Measurements from ENCODE around the gene ITPRID2. TPM values are rescaled to one million over a fixed set of nuclear protein-coding genes. Genes with fewer than 3 reads are reported as not detected.

Gene ITPRID2
- total and polyA plus RNA-seq, 2 of the 13 experiments (the other 11 are each of a cell fraction or from before 2014, with no cell fraction given): 44.8 to 62.3 TPM

- TF ChIP-seq, protein P1, sequence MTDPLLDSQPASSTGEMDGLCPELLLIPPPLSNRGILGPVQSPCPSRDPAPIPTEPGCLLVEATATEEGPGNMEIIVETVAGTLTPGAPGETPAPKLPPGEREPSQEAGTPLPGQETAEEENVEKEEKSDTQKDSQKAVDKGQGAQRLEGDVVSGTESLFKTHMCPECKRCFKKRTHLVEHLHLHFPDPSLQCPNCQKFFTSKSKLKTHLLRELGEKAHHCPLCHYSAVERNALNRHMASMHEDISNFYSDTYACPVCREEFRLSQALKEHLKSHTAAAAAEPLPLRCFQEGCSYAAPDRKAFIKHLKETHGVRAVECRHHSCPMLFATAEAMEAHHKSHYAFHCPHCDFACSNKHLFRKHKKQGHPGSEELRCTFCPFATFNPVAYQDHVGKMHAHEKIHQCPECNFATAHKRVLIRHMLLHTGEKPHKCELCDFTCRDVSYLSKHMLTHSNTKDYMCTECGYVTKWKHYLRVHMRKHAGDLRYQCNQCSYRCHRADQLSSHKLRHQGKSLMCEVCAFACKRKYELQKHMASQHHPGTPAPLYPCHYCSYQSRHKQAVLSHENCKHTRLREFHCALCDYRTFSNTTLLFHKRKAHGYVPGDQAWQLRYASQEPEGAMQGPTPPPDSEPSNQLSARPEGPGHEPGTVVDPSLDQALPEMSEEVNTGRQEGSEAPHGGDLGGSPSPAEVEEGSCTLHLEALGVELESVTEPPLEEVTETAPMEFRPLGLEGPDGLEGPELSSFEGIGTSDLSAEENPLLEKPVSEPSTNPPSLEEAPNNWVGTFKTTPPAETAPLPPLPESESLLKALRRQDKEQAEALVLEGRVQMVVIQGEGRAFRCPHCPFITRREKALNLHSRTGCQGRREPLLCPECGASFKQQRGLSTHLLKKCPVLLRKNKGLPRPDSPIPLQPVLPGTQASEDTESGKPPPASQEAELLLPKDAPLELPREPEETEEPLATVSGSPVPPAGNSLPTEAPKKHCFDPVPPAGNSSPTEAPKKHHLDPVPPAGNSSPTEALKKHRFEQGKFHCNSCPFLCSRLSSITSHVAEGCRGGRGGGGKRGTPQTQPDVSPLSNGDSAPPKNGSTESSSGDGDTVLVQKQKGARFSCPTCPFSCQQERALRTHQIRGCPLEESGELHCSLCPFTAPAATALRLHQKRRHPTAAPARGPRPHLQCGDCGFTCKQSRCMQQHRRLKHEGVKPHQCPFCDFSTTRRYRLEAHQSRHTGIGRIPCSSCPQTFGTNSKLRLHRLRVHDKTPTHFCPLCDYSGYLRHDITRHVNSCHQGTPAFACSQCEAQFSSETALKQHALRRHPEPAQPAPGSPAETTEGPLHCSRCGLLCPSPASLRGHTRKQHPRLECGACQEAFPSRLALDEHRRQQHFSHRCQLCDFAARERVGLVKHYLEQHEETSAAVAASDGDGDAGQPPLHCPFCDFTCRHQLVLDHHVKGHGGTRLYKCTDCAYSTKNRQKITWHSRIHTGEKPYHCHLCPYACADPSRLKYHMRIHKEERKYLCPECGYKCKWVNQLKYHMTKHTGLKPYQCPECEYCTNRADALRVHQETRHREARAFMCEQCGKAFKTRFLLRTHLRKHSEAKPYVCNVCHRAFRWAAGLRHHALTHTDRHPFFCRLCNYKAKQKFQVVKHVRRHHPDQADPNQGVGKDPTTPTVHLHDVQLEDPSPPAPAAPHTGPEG (CRISPR knock-in tag; IDR thresholded peaks at IDR 0.05): peak; percentile 71
- TF ChIP-seq, protein P2, sequence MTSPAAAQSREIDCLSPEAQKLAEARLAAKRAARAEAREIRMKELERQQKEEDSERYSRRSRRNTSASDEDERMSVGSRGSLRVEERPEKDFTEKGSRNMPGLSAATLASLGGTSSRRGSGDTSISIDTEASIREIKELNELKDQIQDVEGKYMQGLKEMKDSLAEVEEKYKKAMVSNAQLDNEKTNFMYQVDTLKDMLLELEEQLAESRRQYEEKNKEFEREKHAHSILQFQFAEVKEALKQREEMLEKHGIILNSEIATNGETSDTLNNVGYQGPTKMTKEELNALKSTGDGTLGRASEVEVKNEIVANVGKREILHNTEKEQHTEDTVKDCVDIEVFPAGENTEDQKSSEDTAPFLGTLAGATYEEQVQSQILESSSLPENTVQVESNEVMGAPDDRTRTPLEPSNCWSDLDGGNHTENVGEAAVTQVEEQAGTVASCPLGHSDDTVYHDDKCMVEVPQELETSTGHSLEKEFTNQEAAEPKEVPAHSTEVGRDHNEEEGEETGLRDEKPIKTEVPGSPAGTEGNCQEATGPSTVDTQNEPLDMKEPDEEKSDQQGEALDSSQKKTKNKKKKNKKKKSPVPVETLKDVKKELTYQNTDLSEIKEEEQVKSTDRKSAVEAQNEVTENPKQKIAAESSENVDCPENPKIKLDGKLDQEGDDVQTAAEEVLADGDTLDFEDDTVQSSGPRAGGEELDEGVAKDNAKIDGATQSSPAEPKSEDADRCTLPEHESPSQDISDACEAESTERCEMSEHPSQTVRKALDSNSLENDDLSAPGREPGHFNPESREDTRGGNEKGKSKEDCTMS (CRISPR knock-in tag; conservative IDR thresholded peaks at IDR 0.05): no peak
- TF ChIP-seq ZNF589 (CRISPR knock-in tag; conservative IDR thresholded peaks at IDR 0.05) (no peak; the same call in 1 of the 2 replicates), ZSCAN9 (CRISPR knock-in tag; IDR thresholded peaks at IDR 0.05; ENCODE audit: borderline replicate concordance) (peak; percentile 97), CREB1 (IDR thresholded peaks at IDR 0.05) (no peak), CREB1 (CRISPR knock-in tag; IDR thresholded peaks at IDR 0.05) (no peak), THAP7 (CRISPR knock-in tag; IDR thresholded peaks at IDR 0.05) (peak; percentile 62), PREB (CRISPR knock-in tag; IDR thresholded peaks at IDR 0.05) (peak; percentile 68; the same call in 1 of the 2 replicates), ZNF709 (CRISPR knock-in tag; IDR thresholded peaks at IDR 0.05) (peak; percentile 95), CCDC6 (CRISPR knock-in tag; IDR thresholded peaks at IDR 0.05) (peak; percentile 77; the same call in 1 of the 2 replicates)
- TF ChIP-seq, protein P3, sequence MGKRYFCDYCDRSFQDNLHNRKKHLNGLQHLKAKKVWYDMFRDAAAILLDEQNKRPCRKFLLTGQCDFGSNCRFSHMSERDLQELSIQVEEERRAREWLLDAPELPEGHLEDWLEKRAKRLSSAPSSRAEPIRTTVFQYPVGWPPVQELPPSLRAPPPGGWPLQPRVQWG (CRISPR knock-in tag; IDR thresholded peaks at IDR 0.05; ENCODE audit: borderline replicate concordance, low read depth): peak; percentile 82; the same call in 1 of the 2 replicates
- TF ChIP-seq, protein P4, sequence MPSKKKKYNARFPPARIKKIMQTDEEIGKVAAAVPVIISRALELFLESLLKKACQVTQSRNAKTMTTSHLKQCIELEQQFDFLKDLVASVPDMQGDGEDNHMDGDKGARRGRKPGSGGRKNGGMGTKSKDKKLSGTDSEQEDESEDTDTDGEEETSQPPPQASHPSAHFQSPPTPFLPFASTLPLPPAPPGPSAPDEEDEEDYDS (CRISPR knock-in tag; IDR thresholded peaks at IDR 0.05): 0 out of 2 replicates have a peak, but pooled peaks have one; percentile 42
Measured at GRCh38 chr2:181891966-181892798, 652 bp downstream of the ITPRID2 start (continued).
